ENCODE data around the gene BCAS3.
A peak's percentile ranks its signal among the peaks of the same experiment; 100 is the strongest.

Gene BCAS3

DNA sequence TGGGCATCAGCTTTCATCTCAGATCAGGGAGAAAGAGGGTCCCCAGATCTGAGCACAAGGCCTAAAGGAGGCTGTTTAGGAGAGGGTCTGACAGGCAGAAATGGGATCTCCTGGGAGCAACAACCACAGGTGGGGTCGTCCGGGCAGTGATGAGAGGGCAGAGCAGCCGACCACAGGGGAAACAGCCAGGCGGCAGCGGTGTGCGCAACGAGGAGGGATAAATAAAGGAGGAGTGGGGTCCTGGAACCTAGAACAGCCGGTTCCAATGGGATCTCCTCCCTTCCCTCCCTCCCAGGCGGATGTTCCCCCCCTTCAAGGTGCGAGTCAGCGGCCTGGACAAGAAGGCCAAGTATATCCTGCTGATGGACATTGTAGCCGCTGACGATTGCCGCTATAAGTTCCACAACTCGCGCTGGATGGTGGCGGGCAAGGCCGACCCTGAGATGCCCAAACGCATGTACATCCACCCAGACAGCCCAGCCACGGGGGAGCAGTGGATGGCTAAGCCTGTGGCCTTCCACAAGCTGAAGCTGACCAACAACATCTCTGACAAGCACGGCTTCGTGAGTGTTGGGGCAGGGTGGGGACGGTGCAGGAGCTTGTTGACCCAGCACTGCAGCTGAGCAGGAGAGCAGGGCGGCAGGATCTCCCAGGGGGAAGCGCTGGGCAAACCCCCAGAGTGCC lies 723.9 kb downstream of the BCAS3 start:
- DNase-seq (ENCODE audit: low read depth in 2 of 2), result peak; percentile 34 to 53
- TF ChIP-seq, protein P1, sequence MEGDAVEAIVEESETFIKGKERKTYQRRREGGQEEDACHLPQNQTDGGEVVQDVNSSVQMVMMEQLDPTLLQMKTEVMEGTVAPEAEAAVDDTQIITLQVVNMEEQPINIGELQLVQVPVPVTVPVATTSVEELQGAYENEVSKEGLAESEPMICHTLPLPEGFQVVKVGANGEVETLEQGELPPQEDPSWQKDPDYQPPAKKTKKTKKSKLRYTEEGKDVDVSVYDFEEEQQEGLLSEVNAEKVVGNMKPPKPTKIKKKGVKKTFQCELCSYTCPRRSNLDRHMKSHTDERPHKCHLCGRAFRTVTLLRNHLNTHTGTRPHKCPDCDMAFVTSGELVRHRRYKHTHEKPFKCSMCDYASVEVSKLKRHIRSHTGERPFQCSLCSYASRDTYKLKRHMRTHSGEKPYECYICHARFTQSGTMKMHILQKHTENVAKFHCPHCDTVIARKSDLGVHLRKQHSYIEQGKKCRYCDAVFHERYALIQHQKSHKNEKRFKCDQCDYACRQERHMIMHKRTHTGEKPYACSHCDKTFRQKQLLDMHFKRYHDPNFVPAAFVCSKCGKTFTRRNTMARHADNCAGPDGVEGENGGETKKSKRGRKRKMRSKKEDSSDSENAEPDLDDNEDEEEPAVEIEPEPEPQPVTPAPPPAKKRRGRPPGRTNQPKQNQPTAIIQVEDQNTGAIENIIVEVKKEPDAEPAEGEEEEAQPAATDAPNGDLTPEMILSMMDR (IDR thresholded peaks at IDR 0.05; ENCODE audit: low read depth, low read length), result no peak
- H3K4me3 ChIP-seq (replicated peaks in 1 of 2; ENCODE audit: low read depth in 2 of 2, low read length in 2 of 2), result peak overlapping the region; percentile 65 to 72

DNA sequence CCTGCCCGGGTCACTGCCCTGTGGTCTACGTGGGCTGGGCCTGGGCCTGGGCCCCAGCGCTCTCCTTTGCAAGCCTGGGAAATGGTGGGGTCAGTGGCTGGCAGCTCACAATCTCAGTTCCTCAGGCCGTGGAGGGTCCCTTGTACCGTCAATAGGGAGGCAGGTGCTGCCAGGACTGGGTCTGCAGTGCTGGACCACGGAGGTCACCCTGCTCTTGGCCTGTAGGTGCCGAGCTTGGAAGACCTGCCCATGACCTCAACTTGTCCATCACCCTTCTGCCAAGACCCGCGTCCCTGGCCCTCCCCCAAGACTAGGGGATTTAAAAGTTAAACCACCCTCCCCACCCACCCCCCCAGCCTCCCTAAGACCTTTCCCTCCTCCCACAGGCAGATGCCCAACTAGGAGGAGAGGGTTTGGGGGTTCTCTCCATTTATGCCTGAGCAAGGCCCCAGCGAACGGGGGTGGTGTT lies 724.5 kb downstream of the BCAS3 start:
- H3K4me3 ChIP-seq (replicated peaks in 1 of 2; ENCODE audit: low read depth in 2 of 2, low read length in 2 of 2), result peak overlapping the region; percentile 65 to 72
- DNase-seq (ENCODE audit: low read depth in 2 of 2), result peak in 1 of 2 donors; percentile 24
- TF ChIP-seq, protein P1 (IDR thresholded peaks at IDR 0.05; ENCODE audit: low read depth, low read length), result no peak

DNA sequence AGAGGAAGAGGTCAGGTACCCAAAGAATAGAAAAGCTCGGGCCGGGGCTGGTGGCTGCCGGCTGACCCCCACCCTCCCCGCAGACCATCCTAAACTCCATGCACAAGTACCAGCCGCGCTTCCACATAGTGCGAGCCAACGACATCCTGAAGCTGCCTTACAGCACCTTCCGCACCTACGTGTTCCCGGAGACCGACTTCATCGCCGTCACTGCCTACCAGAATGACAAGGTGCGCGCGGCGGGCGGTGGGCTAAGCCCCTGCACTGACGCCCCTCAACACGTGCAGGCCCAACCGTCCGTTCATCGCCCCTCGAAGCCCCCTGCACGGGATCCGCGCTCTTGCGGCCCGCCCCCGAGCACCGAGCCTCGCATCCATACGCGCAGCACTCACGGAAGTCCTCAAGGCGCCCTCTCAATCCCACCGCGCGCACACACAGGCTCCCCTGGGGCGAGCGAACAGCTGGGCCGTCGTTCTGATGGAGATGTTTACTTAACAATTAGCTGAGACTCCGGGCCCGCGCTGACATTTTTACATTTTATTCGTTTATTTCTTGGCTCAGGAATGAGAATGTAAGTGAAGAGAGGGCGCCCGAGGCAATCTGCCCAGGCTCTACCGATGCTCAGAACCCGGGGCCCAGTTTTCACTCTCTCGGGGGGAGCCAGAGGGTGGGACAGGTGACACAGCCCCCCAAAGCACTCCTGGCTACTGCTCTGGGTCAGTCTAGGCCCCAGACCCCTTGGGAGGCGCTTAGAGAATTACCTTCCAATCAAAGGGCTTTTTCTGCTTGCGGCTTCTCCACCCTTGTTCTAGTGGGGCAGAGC lies 725.5 kb downstream of the BCAS3 start:
- peak; percentile 33 to 62 for DNase-seq (ENCODE audit: low read depth in 2 of 2)
- H3K4me3 ChIP-seq (replicated peaks in 1 of 2; ENCODE audit: low read depth in 2 of 2, low read length in 2 of 2), result peak overlapping the region in 1 of 2 donors; percentile 72

DNA sequence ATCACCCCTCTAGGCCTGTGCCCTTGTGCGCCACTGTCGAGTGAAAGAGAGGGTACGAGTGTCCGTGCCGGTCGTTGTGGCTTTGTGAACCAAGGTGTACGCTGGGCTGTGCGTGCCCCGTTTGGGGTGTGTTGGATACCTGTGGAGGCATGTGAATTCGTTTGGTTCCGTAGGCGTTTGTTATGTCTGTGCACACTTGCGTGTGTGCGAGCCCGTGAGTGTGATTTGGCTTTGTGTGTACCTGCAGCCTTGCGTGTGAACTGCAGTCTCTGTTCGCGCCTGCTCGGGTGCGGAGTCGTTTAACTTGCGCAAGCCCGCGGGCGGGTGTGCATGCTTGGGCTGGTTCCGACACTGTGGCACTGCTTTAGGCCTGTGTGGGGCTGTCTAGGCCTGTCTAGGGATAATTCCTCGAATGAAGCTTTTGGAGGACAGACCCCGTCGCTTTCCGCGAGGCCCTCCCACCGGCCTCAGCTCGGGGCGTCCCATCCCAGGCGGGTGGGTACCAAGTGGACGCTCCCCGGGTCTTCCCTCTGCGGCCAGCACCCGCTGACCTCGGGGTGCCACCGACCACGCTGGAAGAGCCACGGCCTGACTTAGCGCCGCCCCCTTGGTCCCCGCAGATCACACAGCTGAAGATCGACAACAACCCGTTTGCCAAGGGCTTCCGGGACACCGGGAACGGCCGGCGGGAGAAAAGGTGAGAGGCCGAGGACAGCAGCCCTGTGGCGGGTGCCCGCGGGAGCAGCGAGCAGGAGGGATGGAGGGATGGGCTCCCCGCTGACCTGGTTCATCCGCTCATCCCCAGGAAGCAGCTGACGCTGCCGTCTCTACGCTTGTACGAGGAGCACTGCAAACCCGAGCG lies 726.4 kb downstream of the BCAS3 start:
- peak overlapping the region in 1 of 2 donors; percentile 72 for H3K4me3 ChIP-seq (replicated peaks in 1 of 2; ENCODE audit: low read depth in 2 of 2, low read length in 2 of 2)
- TF ChIP-seq, protein P1 (IDR thresholded peaks at IDR 0.05; ENCODE audit: low read depth, low read length), result no peak
- peak in 1 of 2 donors; percentile 64 for DNase-seq (ENCODE audit: low read depth in 2 of 2)

More for the DNA sequence above, 725.5 kb downstream of the BCAS3 start:
- TF ChIP-seq, protein P1 (IDR thresholded peaks at IDR 0.05; ENCODE audit: low read depth, low read length), result no peak

DNA sequence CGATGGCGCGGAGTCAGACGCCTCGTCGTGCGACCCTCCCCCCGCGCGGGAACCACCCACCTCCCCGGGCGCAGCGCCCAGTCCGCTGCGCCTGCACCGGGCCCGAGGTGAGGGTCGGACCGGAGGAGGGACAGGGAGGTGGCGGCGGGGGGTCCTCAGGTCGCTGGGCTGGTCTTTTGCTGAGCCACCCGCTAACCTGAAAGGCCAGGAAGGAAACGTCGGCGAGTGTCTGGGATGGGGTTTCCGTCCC lies 726.9 kb downstream of the BCAS3 start:
- no peak for DNase-seq (ENCODE audit: low read depth in 2 of 2)
- H3K4me3 ChIP-seq (replicated peaks in 1 of 2; ENCODE audit: low read depth in 2 of 2, low read length in 2 of 2), result peak overlapping the region in 1 of 2 donors; percentile 72
- TF ChIP-seq, protein P1 (IDR thresholded peaks at IDR 0.05; ENCODE audit: low read depth, low read length), result no peak

DNA sequence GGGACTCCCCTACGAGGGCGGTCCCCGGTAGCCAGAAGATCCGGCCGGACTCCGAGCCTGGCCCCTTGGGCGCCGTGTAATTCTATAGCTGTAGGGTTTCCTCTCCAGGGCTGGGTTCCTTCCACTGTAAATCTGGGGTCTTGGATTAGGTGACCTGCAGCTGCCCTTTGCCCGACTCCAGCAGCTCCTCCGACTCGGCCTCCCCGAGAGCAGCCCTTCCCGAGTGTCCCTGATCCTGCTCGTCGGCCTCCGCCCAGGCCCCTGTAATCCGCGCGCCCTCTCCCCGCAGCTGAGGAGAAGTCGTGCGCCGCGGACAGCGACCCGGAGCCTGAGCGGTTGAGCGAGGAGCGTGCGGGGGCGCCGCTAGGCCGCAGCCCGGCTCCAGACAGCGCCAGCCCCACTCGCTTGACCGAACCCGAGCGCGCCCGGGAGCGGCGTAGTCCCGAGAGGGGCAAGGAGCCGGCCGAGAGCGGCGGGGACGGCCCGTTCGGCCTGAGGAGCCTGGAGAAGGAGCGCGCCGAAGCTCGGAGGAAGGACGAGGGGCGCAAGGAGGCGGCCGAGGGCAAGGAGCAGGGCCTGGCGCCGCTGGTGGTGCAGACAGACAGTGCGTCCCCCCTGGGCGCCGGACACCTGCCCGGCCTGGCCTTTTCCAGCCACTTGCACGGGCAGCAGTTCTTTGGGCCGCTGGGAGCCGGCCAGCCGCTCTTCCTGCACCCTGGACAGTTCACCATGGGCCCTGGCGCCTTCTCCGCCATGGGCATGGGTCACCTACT lies 727.4 kb downstream of the BCAS3 start:
- H3K4me3 ChIP-seq (replicated peaks in 1 of 2; ENCODE audit: low read depth in 2 of 2, low read length in 2 of 2), result peak overlapping the region in 1 of 2 donors; percentile 72
- TF ChIP-seq, protein P1 (IDR thresholded peaks at IDR 0.05; ENCODE audit: low read depth, low read length), result no peak
- DNase-seq (ENCODE audit: low read depth in 2 of 2), result peak in 1 of 2 donors; percentile 41
